ENCODE measurements around the gene TRPV2. TPM values are rescaled to one million over a fixed set of nuclear protein-coding genes. Genes with fewer than 3 reads are reported as not detected.

The TRPV2 gene
- total RNA-seq, 1 donor from 2014 or later = 5.1 TPM

DNA sequence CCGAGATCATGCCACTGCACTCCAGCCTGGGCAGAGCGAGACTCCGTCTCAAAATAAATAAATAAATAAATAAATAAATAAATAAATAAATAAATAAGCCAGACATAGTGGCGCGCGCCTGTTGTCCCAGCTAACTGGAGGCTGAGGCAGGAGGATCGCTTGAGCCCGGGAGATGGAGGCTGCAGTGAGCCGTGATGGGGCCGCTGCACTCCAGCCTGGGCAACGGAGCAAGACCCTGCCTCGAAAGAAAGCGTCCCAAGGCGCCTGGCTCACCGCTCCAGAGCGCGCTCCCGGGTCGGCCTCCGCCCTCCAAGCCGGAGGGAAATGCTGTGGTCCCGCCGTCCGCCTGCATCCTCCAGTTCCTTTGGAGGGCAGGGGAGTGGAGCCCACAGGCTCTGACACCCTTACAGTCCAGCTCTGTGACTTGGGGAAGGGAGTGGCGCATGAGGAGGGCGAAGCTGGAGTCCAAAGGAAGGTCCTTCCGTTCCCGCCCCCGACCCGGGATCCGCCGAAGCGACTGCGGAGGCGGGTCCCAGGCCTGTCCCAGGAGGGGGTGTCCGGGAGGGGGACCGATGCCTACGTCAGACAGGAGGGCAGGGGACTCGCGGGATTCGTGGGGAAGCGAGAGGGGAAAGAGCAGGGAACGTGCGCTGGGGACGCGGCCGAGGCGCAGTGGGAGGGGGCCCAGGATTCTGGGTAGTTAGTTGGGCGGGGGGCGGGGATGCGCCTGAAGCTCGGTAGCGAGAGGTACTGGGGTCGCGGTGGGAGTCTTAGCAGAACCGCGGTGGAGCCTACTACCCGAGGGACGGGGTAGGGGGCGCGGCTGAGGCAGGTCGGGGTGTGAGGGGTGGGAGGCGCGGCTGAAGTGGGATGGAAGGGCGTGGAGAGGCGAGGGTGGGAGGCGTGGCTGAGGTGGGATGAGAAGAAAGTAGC is 8.4 kb upstream of the TRPV2 start:
- DNase-seq = peak; percentile 59

GRCh38 chr17:16407911-16408588 is 7.3 kb upstream of the TRPV2 start:
- DNase-seq = peak; percentile 76

DNA sequence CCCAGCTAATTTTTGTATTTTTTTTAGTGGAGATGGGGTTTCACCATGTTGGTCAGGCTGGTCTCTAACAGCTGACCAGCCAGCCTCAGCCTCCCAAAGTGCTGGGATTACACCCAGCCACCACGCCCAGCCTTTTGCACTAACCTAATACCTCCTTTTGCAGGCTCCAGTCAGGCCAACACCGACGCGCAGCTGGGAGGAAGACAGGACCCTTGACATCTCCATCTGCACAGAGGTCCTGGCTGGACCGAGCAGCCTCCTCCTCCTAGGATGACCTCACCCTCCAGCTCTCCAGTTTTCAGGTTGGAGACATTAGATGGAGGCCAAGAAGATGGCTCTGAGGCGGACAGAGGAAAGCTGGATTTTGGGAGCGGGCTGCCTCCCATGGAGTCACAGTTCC is 2.0 kb downstream of the TRPV2 start:
- no peak for DNase-seq

GRCh38 chr17:16417896-16418684 is 2.7 kb downstream of the TRPV2 start:
- peak; percentile 56 for DNase-seq

DNA sequence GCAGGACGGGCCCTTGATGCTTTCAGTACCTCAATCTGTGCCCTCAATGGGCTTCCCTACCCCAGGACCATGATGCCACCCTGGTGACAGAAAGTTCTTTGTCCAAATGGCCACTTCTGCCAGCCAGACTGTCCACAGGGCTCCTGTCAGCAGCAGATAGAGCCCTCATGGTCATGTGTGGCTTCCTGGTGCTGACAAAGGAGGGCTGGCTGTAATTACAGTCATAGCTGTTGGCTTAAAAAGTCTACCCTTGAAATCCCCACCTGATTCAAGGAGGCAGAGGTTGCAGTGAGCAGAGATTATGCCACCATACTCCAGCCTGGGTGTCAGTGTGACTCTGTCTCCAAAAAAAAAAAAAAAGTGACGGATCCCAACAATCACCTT is 3.3 kb downstream of the TRPV2 start:
- no peak for DNase-seq

- no peak for DNase-seq
Measured at GRCh38 chr17:16419074-16419928, 3.9 kb downstream of the TRPV2 start.

- DNase-seq = no peak
Measured at GRCh38 chr17:16419929-16420271, 4.5 kb downstream of the TRPV2 start.

- DNase-seq = no peak
Measured at GRCh38 chr17:16422416-16422815, 7.0 kb downstream of the TRPV2 start.

DNA sequence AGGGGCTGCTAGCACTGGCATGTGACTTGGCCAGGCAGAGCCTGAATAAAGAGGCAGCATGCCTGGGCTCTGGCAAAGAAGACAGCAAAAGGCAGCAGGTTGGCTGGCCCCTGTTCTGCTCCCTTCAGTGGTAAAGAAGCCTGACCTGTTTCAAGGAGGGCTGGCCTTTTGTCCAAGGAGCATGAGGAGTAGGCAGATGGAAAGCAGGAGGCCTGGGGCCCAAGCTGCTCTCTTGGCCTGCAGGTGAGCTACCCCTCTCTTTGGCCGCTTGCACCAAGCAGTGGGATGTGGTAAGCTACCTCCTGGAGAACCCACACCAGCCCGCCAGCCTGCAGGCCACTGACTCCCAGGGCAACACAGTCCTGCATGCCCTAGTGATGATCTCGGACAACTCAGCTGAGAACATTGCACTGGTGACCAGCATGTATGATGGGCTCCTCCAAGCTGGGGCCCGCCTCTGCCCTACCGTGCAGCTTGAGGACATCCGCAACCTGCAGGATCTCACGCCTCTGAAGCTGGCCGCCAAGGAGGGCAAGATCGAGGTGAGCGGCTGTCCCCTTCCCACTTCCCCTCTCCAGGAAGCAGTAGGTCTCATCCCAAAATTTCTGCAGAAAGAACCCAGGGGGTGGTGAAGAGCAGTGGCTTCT is 8.0 kb downstream of the TRPV2 start:
- DNase-seq = no peak

- DNase-seq = no peak
Measured at GRCh38 chr17:16425202-16425601, 9.8 kb downstream of the TRPV2 start.

DNA sequence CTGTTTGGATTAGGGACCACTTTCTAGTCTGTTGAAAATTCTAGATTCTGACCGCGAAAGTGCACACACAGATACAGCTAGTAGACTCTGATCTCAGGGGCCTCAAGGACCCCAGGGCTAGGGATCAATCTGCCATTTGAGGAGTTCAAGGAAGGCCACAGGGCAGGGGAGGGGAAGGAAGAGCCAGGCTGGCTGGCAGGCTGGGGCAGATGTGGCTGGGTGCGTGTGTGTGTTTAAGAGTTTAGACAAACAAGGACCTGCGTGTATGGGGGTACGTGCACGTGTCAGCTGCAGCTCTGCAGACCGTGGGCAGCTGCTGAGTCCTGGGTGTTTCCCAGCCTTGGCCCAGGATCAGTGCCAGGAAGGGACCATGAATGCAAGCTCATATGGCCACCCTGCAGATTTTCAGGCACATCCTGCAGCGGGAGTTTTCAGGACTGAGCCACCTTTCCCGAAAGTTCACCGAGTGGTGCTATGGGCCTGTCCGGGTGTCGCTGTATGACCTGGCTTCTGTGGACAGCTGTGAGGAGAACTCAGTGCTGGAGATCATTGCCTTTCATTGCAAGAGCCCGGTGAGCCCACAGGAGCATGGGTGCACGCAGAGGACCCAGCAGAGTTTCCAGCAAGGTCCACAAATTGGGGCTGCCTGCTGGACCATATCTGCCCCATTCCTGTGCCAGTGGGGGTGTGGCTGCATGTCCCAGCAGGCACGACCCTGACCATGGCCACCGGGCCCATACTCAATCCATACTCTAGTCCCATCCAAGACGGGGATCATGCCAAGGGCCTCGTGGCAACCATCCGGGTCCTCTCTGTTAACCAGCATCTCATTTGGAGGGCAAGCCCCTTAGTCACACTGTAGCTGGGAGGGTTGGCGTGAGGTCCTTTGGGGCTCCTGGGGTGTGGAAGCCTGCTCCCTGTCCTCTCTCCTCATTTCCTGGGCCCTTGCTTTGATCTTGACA is 10.6 kb downstream of the TRPV2 start:
- DNase-seq = peak; percentile 85

GRCh38 chr17:16427020-16427419 is 11.6 kb downstream of the TRPV2 start:
- no peak for DNase-seq

DNA sequence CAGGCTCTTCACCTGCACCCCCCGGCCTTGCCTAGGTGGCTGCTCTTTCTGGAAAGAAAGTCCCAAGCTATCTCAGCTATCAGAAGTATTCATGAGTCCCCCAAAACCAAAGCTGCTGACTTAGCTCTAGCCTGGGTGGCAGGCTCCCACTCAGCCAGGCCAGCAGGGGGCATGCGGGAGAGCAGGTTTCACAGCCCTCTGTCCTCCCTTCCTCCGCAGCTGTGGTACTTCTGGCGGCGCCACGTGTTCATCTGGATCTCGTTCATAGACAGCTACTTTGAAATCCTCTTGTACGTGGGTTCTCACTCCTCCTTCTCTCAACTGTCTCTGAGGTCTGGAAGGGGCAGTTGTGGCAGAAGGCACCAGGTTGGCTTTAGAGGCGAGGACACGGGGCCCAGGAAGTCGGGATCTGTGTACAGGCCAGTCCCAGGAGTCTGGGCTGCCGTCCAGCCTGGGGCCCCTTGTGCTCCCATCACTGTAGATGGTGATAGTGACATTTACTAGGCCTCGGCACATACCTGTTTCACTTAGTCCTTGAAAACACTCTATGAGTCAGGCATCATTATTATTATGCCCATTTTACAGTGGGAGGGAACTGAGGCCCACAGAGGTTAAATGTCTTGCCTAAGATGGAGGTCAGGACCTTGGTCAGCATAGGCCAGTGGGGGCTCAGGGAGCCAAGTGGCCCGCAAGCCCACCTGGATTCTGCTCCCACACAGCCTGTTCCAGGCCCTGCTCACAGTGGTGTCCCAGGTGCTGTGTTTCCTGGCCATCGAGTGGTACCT is 12.9 kb downstream of the TRPV2 start:
- peak; percentile 81 for DNase-seq

DNA sequence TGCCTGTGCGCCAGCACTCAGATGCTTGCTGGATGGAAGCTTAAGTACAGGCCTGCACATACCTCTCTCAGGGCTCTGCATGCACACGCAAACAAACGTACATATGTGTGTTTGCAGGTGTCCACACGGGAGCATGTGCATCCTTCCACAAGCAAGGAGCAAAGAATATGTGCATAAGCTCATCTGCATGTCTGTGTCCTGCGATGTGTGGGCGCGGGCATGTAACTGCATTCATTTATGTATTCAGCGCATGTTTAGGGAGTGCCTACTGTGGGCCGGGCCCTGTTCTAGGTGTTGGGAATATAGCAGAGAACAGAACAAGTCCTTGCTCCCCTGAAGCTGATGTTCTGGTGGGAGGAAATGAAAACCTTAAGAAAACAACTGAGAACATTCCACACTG is 13.7 kb downstream of the TRPV2 start:
- DNase-seq = no peak

DNA sequence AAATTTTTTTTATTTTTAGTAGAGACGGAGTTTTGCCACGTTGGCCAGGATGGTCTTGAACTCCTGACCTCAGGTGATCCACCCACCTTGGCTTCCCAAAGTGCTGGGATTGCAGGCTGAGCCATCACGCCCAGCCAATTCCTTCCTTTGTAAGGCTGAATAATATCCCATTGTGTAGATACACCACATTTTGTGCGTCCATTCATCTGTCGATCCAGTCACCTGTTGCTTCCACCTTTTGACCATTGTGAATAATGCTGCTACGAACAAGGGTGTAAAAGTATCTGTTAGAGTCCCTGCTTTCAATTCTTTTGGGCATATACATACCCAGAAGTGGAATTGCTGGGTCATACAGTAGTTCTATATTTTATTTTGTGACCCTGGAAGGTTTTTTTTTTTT is 15.3 kb downstream of the TRPV2 start:
- no peak for DNase-seq

GRCh38 chr17:16432017-16432416 is 16.6 kb downstream of the TRPV2 start:
- no peak for DNase-seq

DNA sequence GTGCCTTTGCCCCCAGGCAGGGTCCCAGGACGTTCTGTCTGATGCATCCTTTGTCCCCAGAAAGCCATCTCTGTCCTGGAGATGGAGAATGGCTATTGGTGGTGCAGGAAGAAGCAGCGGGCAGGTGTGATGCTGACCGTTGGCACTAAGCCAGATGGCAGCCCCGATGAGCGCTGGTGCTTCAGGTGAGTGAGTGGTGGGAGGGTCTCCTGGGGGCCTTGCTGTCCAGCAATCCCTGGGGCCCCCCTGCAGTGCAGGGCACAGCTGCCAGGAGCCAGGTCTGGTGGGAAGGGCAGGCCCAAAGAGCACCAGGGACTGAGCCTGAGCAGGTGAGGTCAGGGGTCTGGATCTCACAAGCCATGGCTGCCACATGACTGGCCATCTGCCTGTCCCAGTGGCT is 18.1 kb downstream of the TRPV2 start:
- DNase-seq = no peak

- DNase-seq = no peak
Measured at GRCh38 chr17:16434662-16435061, 19.3 kb downstream of the TRPV2 start.
